ENCODE results near the gene GAS7. TPM values are rescaled to one million over a fixed set of nuclear protein-coding genes. Genes with fewer than 3 reads are reported as not detected.

Gene GAS7
- total and polyA plus RNA-seq, 9 of the 15 experiments (the other 6 are each of a cell fraction or from before 2014, with no cell fraction given) = 0.11 to 0.33 TPM; not detected in 7

- FAIRE-seq (no peak), ATAC-seq (no peak), DNase-seq (ENCODE audit: extremely low read depth in 1 of 4, low spot score in 3 of 4) (no peak)
- Histone ChIP-seq H3K4me3 (no peak overlapping the region), H3K9me1 (ENCODE audit: control insufficient read depth, insufficient read depth, low read length) (no peaks in the 10 kb centered on the region), H3K9me3 (replicated peaks; ENCODE audit: control insufficient read depth, insufficient read depth, low read depth, low read length) (no peaks in the 10 kb centered on the region), H4K20me1 (replicated peaks; ENCODE audit: control insufficient read depth, insufficient read depth, low read length) (no peaks in the 10 kb centered on the region), H3K27me3 (ENCODE audit: control insufficient read depth in 2 of 2, insufficient read depth in 2 of 2, low read length in 2 of 2) (no peaks in the 10 kb centered on the region), H2AFZ (ENCODE audit: low read depth, low read length) (no peak overlapping the region), H3K79me2 (ENCODE audit: control insufficient read depth, insufficient read depth, low read length) (no peaks in the 10 kb centered on the region), H3K9ac (ENCODE audit: insufficient read depth in 1 of 2, low read depth in 2 of 2, low read length in 2 of 2) (no peak overlapping the region), H3K4me1 (replicated peaks in 1 of 2; ENCODE audit: control insufficient read depth in 2 of 2, insufficient read depth in 2 of 2, low read length in 2 of 2) (no peaks in the 10 kb centered on the region), H3K36me3 (ENCODE audit: control insufficient read depth, insufficient read depth, low read length) (no peaks in the 10 kb centered on the region), H3K4me2 (ENCODE audit: insufficient read depth, low read length) (no peak overlapping the region), H3K27ac (ENCODE audit: extremely low read depth, low read depth, low read length) (no peak overlapping the region)
- ChIA-PET POLR2A (no interaction called here), CTCF (ENCODE audit: low intra/inter-chr PET ratio) (no interaction called here)
- intact Hi-C loops (cut with micrococcal nuclease) (no loop called here), in situ Hi-C loops (cut with MboI) (no loop called here)
- no peak for TF ChIP-seq CREM (IDR thresholded peaks at IDR 0.05; ENCODE audit: low read depth)
- TF ChIP-seq ZNF431 (CRISPR knock-in tag; IDR thresholded peaks at IDR 0.05) = no peak
- TF ChIP-seq TCF7L2 (IDR thresholded peaks at IDR 0.05; ENCODE audit: low read depth, low read length) = no peak
- no peak for TF ChIP-seq IFI16 (CRISPR knock-in tag; IDR thresholded peaks at IDR 0.05)
- no peak for TF ChIP-seq HMGN3 (IDR thresholded peaks at IDR 0.05; ENCODE audit: borderline replicate concordance, extremely low read depth, insufficient read length, low read depth, low read length)
- no peak for TF ChIP-seq POLR3G (IDR thresholded peaks at IDR 0.05; ENCODE audit: extremely low read depth, insufficient read length, insufficient replicate concordance)
- WGBS (ENCODE audit: insufficient coverage, low coverage, missing lambda C conversion rate) = 5% methylated on average over 5 of the region's 5 CpGs
- no TSS peak for BruUV-seq (replicated peaks)
Observed at GRCh38 chr17:10192461-10192860, 5.9 kb downstream of the GAS7 start.

GRCh38 chr17:10187456-10187855 lies 10.9 kb downstream of the GAS7 start:
- no peak for ATAC-seq
- DNase-seq (ENCODE audit: extremely low read depth in 1 of 4, low spot score in 3 of 4) = no peak
- Histone ChIP-seq H3K79me2 (ENCODE audit: control insufficient read depth, insufficient read depth, low read length) (no peaks in the 10 kb centered on the region), H3K4me2 (ENCODE audit: insufficient read depth, low read length) (no peak overlapping the region), H3K4me3 (no peak overlapping the region), H3K27ac (ENCODE audit: extremely low read depth, low read depth, low read length) (no peak overlapping the region), H3K9me1 (ENCODE audit: control insufficient read depth, insufficient read depth, low read length) (no peaks in the 10 kb centered on the region), H4K20me1 (replicated peaks; ENCODE audit: control insufficient read depth, insufficient read depth, low read length) (no peaks in the 10 kb centered on the region), H3K36me3 (ENCODE audit: control insufficient read depth, insufficient read depth, low read length) (no peaks in the 10 kb centered on the region), H3K9ac (ENCODE audit: insufficient read depth in 1 of 2, low read depth in 2 of 2, low read length in 2 of 2) (no peak overlapping the region), H2AFZ (ENCODE audit: low read depth, low read length) (no peak overlapping the region), H3K4me1 (replicated peaks in 1 of 2; ENCODE audit: control insufficient read depth in 2 of 2, insufficient read depth in 2 of 2, low read length in 2 of 2) (no peaks in the 10 kb centered on the region), H3K9me3 (replicated peaks; ENCODE audit: control insufficient read depth, insufficient read depth, low read depth, low read length) (no peaks in the 10 kb centered on the region), H3K27me3 (ENCODE audit: control insufficient read depth in 2 of 2, insufficient read depth in 2 of 2, low read length in 2 of 2) (no peaks in the 10 kb centered on the region; a peak in 1 of 5 replicates)
- POLR2A ChIA-PET = no interaction called here
- intact Hi-C loops (cut with micrococcal nuclease) (no loop called here), in situ Hi-C loops (cut with MboI) (no loop called here)
- FAIRE-seq = no peak
- no TSS peak for BruUV-seq (replicated peaks)
- TF ChIP-seq ZMIZ1 (IDR thresholded peaks at IDR 0.05; ENCODE audit: low read depth in 2 of 2, low read length in 2 of 2) (no peak), ELK3 (CRISPR knock-in tag; IDR thresholded peaks at IDR 0.05) (no peak), TCF7 (IDR thresholded peaks at IDR 0.05; ENCODE audit: borderline replicate concordance) (no peak), E4F1 (CRISPR knock-in tag; IDR thresholded peaks at IDR 0.05; ENCODE audit: borderline replicate concordance) (no peak)
- CTCF ChIA-PET (ENCODE audit: low intra/inter-chr PET ratio) = no interaction called here
- WGBS (ENCODE audit: insufficient coverage, low coverage, missing lambda C conversion rate) = 0% methylated on average over 5 of the region's 5 CpGs
